Measurements from ENCODE around the gene CAPN13. TPM values are rescaled to one million over a fixed set of nuclear protein-coding genes. Genes with fewer than 3 reads are reported as not detected.

CAPN13 gene
- total and polyA plus RNA-seq, 2 donors (not counting 3 experiments of a cell fraction or from before 2014, with no cell fraction given), result not detected

DNA sequence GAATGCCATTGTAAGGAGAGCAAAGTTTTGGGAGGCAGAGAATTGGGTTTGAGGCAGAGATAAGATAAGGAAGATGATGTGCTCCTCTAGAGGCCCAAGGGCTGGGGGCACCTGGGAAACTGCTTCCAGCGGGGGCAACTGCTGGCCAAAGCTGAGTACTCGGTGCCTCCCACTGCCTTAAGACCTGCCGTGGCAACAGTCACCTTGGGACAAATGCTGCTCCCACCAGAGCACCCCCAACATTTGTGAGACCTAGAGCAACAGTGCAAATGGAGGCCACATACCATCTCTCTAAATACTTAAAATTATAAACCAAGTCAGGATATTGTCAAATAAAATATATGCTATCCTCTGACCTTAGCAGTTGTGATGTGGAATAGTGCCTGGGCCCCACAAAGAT lies 127.1 kb downstream of the CAPN13 start:
- BruUV-seq (replicated peaks), result no TSS peak
- ChIA-PET CTCF (no interaction called here), POLR2A (no interaction called here)
- H3K27ac ChIP-seq (ENCODE audit: insufficient read depth, low read depth, low read length), result no peak overlapping the region
- H3K4me3 ChIP-seq (replicated peaks in 1 of 3; ENCODE audit: insufficient read depth in 1 of 3, low read depth in 1 of 3, low read length in 3 of 3), result no peak overlapping the region
- no peaks in the 10 kb centered on the region for H3K4me1 ChIP-seq (ENCODE audit: control insufficient read depth, extremely low read depth, insufficient read depth, low read length)
- DNase-seq (ENCODE audit: low read depth, low spot score), result no peak
- no peaks in the 10 kb centered on the region for H3K9me1 ChIP-seq (replicated peaks; ENCODE audit: control insufficient read depth, extremely low read depth, insufficient read depth, low read length)
- no peaks in the 10 kb centered on the region for H3K79me2 ChIP-seq (ENCODE audit: control insufficient read depth, insufficient read depth, low read length)
- no peaks in the 10 kb centered on the region for H4K20me1 ChIP-seq (replicated peaks; ENCODE audit: control insufficient read depth, extremely low read depth, insufficient read depth, low read length)
- no peaks in the 10 kb centered on the region for H3K9me3 ChIP-seq (replicated peaks; ENCODE audit: control insufficient read depth, insufficient read depth, low read length)
- intact Hi-C loops (cut with micrococcal nuclease), result no loop called here
- dilution Hi-C loops (cut with MboI; ENCODE audit: extremely low pct_ligation_motif_present, low sequenced_read_pairs), result no loop called here
- H3K36me3 ChIP-seq (ENCODE audit: control insufficient read depth in 2 of 2, extremely low read depth in 1 of 2, insufficient read depth in 2 of 2, low read length in 2 of 2), result no peaks in the 10 kb centered on the region
- H3K27me3 ChIP-seq (ENCODE audit: control insufficient read depth in 2 of 2, insufficient read depth in 2 of 2, low read length in 2 of 2), result no peaks in the 10 kb centered on the region
- H3K4me2 ChIP-seq (ENCODE audit: insufficient read depth, low read length), result no peak overlapping the region
- no peak overlapping the region for H3K9ac ChIP-seq (replicated peaks; ENCODE audit: extremely low read depth, insufficient read depth, low read length)
- no peak for FAIRE-seq
- no peak for TF ChIP-seq POLR2A (IDR thresholded peaks at IDR 0.05; ENCODE audit: low read depth, low read length)
- TF ChIP-seq EZH2 (IDR thresholded peaks at IDR 0.05; ENCODE audit: borderline replicate concordance, low read depth, low read length, severe bottlenecking), result no peak
- TF ChIP-seq JUN (IDR thresholded peaks at IDR 0.05; ENCODE audit: borderline replicate concordance, insufficient read depth, insufficient read length, low read depth), result no peak
- no peak for TF ChIP-seq GATA2 (IDR thresholded peaks at IDR 0.05; ENCODE audit: insufficient read depth, insufficient read length, low read depth, low read length)
- TF ChIP-seq, protein P1, sequence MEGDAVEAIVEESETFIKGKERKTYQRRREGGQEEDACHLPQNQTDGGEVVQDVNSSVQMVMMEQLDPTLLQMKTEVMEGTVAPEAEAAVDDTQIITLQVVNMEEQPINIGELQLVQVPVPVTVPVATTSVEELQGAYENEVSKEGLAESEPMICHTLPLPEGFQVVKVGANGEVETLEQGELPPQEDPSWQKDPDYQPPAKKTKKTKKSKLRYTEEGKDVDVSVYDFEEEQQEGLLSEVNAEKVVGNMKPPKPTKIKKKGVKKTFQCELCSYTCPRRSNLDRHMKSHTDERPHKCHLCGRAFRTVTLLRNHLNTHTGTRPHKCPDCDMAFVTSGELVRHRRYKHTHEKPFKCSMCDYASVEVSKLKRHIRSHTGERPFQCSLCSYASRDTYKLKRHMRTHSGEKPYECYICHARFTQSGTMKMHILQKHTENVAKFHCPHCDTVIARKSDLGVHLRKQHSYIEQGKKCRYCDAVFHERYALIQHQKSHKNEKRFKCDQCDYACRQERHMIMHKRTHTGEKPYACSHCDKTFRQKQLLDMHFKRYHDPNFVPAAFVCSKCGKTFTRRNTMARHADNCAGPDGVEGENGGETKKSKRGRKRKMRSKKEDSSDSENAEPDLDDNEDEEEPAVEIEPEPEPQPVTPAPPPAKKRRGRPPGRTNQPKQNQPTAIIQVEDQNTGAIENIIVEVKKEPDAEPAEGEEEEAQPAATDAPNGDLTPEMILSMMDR (IDR thresholded peaks at IDR 0.05; ENCODE audit: extremely low read depth in 1 of 2, insufficient read depth in 1 of 2, low read depth in 1 of 2, low read length in 2 of 2), result no peak
- no peak overlapping the region for H2AFZ ChIP-seq (ENCODE audit: low read depth, low read length)

DNA sequence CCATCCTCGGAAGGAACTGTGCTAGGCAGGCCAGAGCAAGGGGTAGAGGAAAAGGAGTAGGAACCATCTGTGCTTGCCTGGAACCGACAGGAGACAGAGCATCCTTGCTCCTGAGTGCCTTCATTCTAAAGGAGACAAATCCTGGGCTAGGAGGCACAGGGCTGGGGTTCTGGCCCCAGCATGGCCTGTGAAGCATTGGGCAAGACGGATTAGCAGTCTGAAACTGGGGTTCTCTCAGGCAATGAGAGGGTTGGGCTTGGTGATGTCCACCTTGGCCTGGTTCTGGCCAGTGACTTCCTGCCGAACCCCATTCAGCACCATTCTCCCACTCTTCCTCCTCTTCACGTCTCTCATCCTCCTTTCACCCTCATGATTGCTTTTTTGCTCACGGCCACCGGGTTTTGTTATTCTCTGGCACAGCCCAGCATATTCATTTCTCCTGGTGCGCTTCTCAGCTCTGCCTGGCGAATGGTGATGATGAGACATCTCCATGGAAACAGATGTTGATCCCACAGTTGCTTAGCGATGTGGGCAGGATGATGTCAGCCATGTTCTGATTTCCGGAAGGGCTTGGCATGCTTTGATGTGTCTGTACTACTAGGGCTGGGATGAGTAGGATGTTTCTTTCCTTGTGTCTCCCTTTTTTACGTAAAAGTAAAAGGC lies 127.7 kb downstream of the CAPN13 start:
- FAIRE-seq, result no peak
- dilution Hi-C loops (cut with MboI; ENCODE audit: extremely low pct_ligation_motif_present, low sequenced_read_pairs), result no loop called here
- CTCF ChIA-PET, result no interaction called here

More for the DNA sequence above, 127.7 kb downstream of the CAPN13 start:
- no peak for DNase-seq (ENCODE audit: low read depth, low spot score)
- POLR2A ChIA-PET, result no interaction called here
- Histone ChIP-seq H3K27ac (ENCODE audit: insufficient read depth, low read depth, low read length) (no peak overlapping the region), H4K20me1 (replicated peaks; ENCODE audit: control insufficient read depth, extremely low read depth, insufficient read depth, low read length) (no peaks in the 10 kb centered on the region), H3K36me3 (ENCODE audit: control insufficient read depth in 2 of 2, extremely low read depth in 1 of 2, insufficient read depth in 2 of 2, low read length in 2 of 2) (no peaks in the 10 kb centered on the region), H3K4me2 (ENCODE audit: insufficient read depth, low read length) (no peak overlapping the region), H3K4me1 (ENCODE audit: control insufficient read depth, extremely low read depth, insufficient read depth, low read length) (no peaks in the 10 kb centered on the region), H3K9me1 (replicated peaks; ENCODE audit: control insufficient read depth, extremely low read depth, insufficient read depth, low read length) (no peaks in the 10 kb centered on the region), H3K79me2 (ENCODE audit: control insufficient read depth, insufficient read depth, low read length) (no peaks in the 10 kb centered on the region), H3K9me3 (replicated peaks; ENCODE audit: control insufficient read depth, insufficient read depth, low read length) (no peaks in the 10 kb centered on the region), H3K4me3 (replicated peaks in 1 of 3; ENCODE audit: insufficient read depth in 1 of 3, low read depth in 1 of 3, low read length in 3 of 3) (no peak overlapping the region), H3K27me3 (ENCODE audit: control insufficient read depth in 2 of 2, insufficient read depth in 2 of 2, low read length in 2 of 2) (no peaks in the 10 kb centered on the region), H3K9ac (replicated peaks; ENCODE audit: extremely low read depth, insufficient read depth, low read length) (no peak overlapping the region), H2AFZ (ENCODE audit: low read depth, low read length) (no peak overlapping the region)
- intact Hi-C loops (cut with micrococcal nuclease), result no loop called here
- no TSS peak for BruUV-seq (replicated peaks)
- TF ChIP-seq MYC (IDR thresholded peaks at IDR 0.05; ENCODE audit: low read depth, low read length) (no peak), POLR2A (IDR thresholded peaks at IDR 0.05; ENCODE audit: low read depth, low read length) (no peak), GATA2 (IDR thresholded peaks at IDR 0.05; ENCODE audit: insufficient read depth, insufficient read length, low read depth, low read length) (no peak), FOS (IDR thresholded peaks at IDR 0.05; ENCODE audit: borderline replicate concordance, insufficient read depth, low read length) (no peak)

Measured in endothelial cell of umbilical vein (primary cell).